Kidney epithelial cell (primary cell): ENCODE results near the gene UVRAG. TPM values are rescaled to one million over a fixed set of nuclear protein-coding genes. Genes with fewer than 3 reads are reported as not detected.

Experiments used
- DNase-seq: peaks from one replicate; pipeline ENCODE4 v3.0.0-alpha.2; 2010; ENCODE audit warnings: low read depth
- H3K27me3 ChIP-seq: 2 replicates; pipeline ENCODE4 v1.6.0; 2011; ENCODE audit warnings: low read length; ENCODE audit not compliant: control insufficient read depth, insufficient read depth
- H3K36me3 ChIP-seq: 2 replicates; pipeline ENCODE4 v1.5.1; 2011; ENCODE audit warnings: low read length; ENCODE audit not compliant: control insufficient read depth, insufficient read depth
- H3K4me3 ChIP-seq: 2 replicates; pipeline ENCODE4 v1.5.1; 2011; ENCODE audit warnings: low read depth, mild to moderate bottlenecking, control low read depth, low read length
- CTCF ChIP-seq: IDR thresholded peaks from 2 replicates; pipeline ENCODE4 v1.5.1; 2011; ENCODE audit warnings: mild to moderate bottlenecking, moderate library complexity, low read length, control low read depth, inconsistent platforms; ENCODE audit not compliant: insufficient read depth, poor library complexity, severe bottlenecking
- total RNA-seq: library from RNA; depleted of rRNA; stranded (reverse); fragments of >200 nt; gene quantifications from 2 replicates; pipeline ENCODE4 v1.2.3, GENCODE V29; 2015

Gene UVRAG
- total RNA-seq, 1 donor from 2014 or later: 16.2 TPM

- no peak overlapping the region for H3K4me3 ChIP-seq
- DNase-seq: no peak
- no peak for TF ChIP-seq CTCF
- no peaks in the 10 kb centered on the region for H3K36me3 ChIP-seq
- H3K27me3 ChIP-seq: no peaks in the 10 kb centered on the region
Observed at GRCh38 chr11:76023236-76024068, 208.4 kb downstream of the UVRAG start.

GRCh38 chr11:76025068-76025467, 210.1 kb downstream of the UVRAG start:
- DNase-seq: peak; percentile 67
- Histone ChIP-seq H3K36me3 (no peaks in the 10 kb centered on the region), H3K27me3 (no peaks in the 10 kb centered on the region), H3K4me3 (no peak overlapping the region)
- TF ChIP-seq CTCF: no peak

- no peak overlapping the region for H3K4me3 ChIP-seq
- no peak for TF ChIP-seq CTCF
- no peaks in the 10 kb centered on the region for H3K36me3 ChIP-seq
- no peak for DNase-seq
- H3K27me3 ChIP-seq: no peaks in the 10 kb centered on the region
Observed at GRCh38 chr11:76025817-76026216, 210.8 kb downstream of the UVRAG start.

- TF ChIP-seq CTCF: no peak
- Histone ChIP-seq H3K36me3 (no peaks in the 10 kb centered on the region), H3K4me3 (no peak overlapping the region), H3K27me3 (no peaks in the 10 kb centered on the region)
- no peak for DNase-seq
Observed at GRCh38 chr11:76026281-76026680, 211.3 kb downstream of the UVRAG start.

GRCh38 chr11:76026862-76027261, 211.9 kb downstream of the UVRAG start:
- Histone ChIP-seq H3K36me3 (no peaks in the 10 kb centered on the region), H3K27me3 (no peaks in the 10 kb centered on the region), H3K4me3 (no peak overlapping the region)
- no peak for TF ChIP-seq CTCF
- no peak for DNase-seq

- no peak for TF ChIP-seq CTCF
- peak; percentile 58 for DNase-seq
- no peak overlapping the region for H3K4me3 ChIP-seq
- no peaks in the 10 kb centered on the region for H3K27me3 ChIP-seq
- no peaks in the 10 kb centered on the region for H3K36me3 ChIP-seq
Observed at GRCh38 chr11:76030286-76030685, 215.3 kb downstream of the UVRAG start.
